Osteoblast (primary cell): ENCODE results near the gene VAMP7. TPM values are rescaled to one million over a fixed set of nuclear protein-coding genes. Genes with fewer than 3 reads are reported as not detected.
"Not testable (repeated sequence)": the region's sequence is repeated elsewhere in the genome, so short reads cannot be mapped to it uniquely, and the experiment has no call there.

Source experiments
- DNase-seq: peaks from one replicate; pipeline ENCODE4 v3.0.0; 2011; ENCODE audit warnings: low spot score, mixed read lengths; ENCODE audit not compliant: insufficient read length; ENCODE audit errors: missing footprints
- H2AFZ ChIP-seq: 2 replicates; pipeline ENCODE4 v1.6.0; 2011; ENCODE audit warnings: mild to moderate bottlenecking, low read length
- H3K27ac ChIP-seq: 2 replicates; pipeline ENCODE4 v1.5.1; 2011; ENCODE audit warnings: mild to moderate bottlenecking, low read depth, low read length, moderate library complexity
- H3K27me3 ChIP-seq: 2 replicates; pipeline ENCODE4 v1.6.0; 2012; ENCODE audit warnings: mild to moderate bottlenecking, control low read depth, inconsistent platforms, low read length, moderate library complexity; ENCODE audit not compliant: insufficient read depth
- H3K36me3 ChIP-seq: 2 replicates; pipeline ENCODE4 v1.5.1; 2011; ENCODE audit warnings: mild to moderate bottlenecking, low read length, control low read depth, moderate library complexity; ENCODE audit not compliant: insufficient read depth
- H3K4me1 ChIP-seq: 2 replicates; pipeline ENCODE4 v1.5.1; 2011; ENCODE audit warnings: mild to moderate bottlenecking, low read length, control low read depth, moderate library complexity; ENCODE audit not compliant: insufficient read depth
- H3K4me2 ChIP-seq: 2 replicates; pipeline ENCODE4 v1.6.0; 2011; ENCODE audit warnings: mild to moderate bottlenecking, low read length; ENCODE audit not compliant: insufficient read depth
- H3K4me3 ChIP-seq: fragments of 200-600 bp; sonication (generic); 3 replicates; pipeline ENCODE4 v1.5.1; 2012; ENCODE audit warnings: mild to moderate bottlenecking, low read length, inconsistent platforms; ENCODE audit not compliant: insufficient read depth
- H3K79me2 ChIP-seq: 2 replicates; pipeline ENCODE4 v1.6.0; 2012; ENCODE audit warnings: mild to moderate bottlenecking, low read length, control low read depth, inconsistent platforms; ENCODE audit not compliant: insufficient read depth
- H3K9me3 ChIP-seq: 2 replicates; pipeline ENCODE4 v1.5.1; 2011; ENCODE audit warnings: low read depth, low read length, control low read depth
- H4K20me1 ChIP-seq: 2 replicates; pipeline ENCODE4 v1.6.0; 2012; ENCODE audit warnings: mild to moderate bottlenecking, low read length, control low read depth; ENCODE audit not compliant: insufficient read depth
- small RNA-seq: library from RNA; depleted of rRNA; stranded (forward); fragments of <200 nt; gene quantifications from one replicate; pipeline ENCODE3, GENCODE V24; 2012
- total RNA-seq: library from RNA; depleted of rRNA; stranded (reverse); fragments of >200 nt; gene quantifications from 2 replicates; pipeline ENCODE4 v1.2.3, GENCODE V29; 2012
- TF ChIP-seq, protein P1 (sequence below): IDR thresholded peaks from 2 replicates; pipeline ENCODE4 v1.5.1; 2011; ENCODE audit warnings: mild to moderate bottlenecking, low read depth, low read length, moderate library complexity; ENCODE audit errors: extremely low read depth

VAMP7 gene
- total RNA-seq, 1 donor = 49.9 TPM

DNA sequence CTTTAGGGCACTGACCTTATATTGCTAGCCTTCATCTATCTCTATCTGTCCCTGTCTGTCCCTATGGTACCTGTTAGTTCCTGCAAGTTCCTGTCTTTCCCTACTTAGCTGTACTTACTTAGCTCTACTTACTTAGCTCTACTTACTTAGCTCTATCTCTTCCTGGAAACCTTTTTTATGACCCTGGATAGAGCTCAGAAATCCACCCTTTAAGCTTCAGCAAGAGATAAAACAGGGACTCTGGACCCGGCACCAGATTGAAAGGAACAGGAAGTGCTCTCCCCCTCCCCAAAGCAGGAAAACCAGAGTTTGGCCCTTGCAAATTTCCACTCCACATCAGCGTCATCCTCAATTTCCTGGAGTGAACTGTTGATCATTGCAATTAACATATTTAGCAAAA is 104.1 kb downstream of the VAMP7 start:
- Histone ChIP-seq H3K27ac (no peak overlapping the region), H3K4me3 (no peak overlapping the region), H3K4me2 (no peak overlapping the region), H3K36me3 (no peaks in the 10 kb centered on the region), H3K9me3 (no peaks in the 10 kb centered on the region), H2AFZ (no peak overlapping the region), H3K4me1 (no peaks in the 10 kb centered on the region), H3K79me2 (no peaks in the 10 kb centered on the region), H3K27me3 (no peaks in the 10 kb centered on the region), H4K20me1 (no peaks in the 10 kb centered on the region)
- DNase-seq = no peak
- TF ChIP-seq, protein P1, sequence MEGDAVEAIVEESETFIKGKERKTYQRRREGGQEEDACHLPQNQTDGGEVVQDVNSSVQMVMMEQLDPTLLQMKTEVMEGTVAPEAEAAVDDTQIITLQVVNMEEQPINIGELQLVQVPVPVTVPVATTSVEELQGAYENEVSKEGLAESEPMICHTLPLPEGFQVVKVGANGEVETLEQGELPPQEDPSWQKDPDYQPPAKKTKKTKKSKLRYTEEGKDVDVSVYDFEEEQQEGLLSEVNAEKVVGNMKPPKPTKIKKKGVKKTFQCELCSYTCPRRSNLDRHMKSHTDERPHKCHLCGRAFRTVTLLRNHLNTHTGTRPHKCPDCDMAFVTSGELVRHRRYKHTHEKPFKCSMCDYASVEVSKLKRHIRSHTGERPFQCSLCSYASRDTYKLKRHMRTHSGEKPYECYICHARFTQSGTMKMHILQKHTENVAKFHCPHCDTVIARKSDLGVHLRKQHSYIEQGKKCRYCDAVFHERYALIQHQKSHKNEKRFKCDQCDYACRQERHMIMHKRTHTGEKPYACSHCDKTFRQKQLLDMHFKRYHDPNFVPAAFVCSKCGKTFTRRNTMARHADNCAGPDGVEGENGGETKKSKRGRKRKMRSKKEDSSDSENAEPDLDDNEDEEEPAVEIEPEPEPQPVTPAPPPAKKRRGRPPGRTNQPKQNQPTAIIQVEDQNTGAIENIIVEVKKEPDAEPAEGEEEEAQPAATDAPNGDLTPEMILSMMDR = no peak

DNA sequence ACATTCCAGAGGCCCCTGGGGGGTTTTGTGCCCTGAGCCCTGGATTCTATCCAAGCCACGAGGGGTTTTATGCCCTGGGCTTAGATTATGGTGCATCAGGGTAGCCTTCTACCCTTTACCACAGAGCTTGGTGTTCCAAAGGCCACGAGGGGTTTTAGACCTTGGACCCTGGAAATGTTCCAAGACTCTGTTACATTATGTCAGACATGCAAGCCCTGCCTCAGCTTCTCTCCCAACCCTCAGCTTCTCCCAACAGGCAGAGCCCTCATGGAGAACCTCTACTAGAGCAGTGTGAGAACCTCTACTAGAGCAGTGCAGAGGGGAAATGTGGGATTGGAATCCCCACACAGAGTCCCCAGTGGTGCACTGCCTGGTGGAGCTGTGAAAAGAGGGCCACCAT is 105.8 kb downstream of the VAMP7 start:
- not testable (repeated sequence) for H3K4me2 ChIP-seq, H3K4me3 ChIP-seq, H3K27me3 ChIP-seq, H2AFZ ChIP-seq, H3K79me2 ChIP-seq, DNase-seq, H3K9me3 ChIP-seq, H3K4me1 ChIP-seq, H4K20me1 ChIP-seq, H3K27ac ChIP-seq, H3K36me3 ChIP-seq

- Histone ChIP-seq H3K9me3 (no peaks in the 10 kb centered on the region), H3K27ac (no peak overlapping the region), H3K4me2 (no peak overlapping the region), H3K4me3 (no peak overlapping the region), H3K4me1 (no peaks in the 10 kb centered on the region), H2AFZ (no peak overlapping the region), H3K27me3 (no peaks in the 10 kb centered on the region), H4K20me1 (no peaks in the 10 kb centered on the region), H3K79me2 (no peaks in the 10 kb centered on the region), H3K36me3 (no peaks in the 10 kb centered on the region)
- no peak for DNase-seq
- TF ChIP-seq, protein P1 = no peak
Observed at GRCh38 chrX:155988859-155989258, 107.7 kb downstream of the VAMP7 start.

Small RNA genes within 50 kb of the gene (small RNA-seq; reads per million reads assigned to genes)
- gene DPH3P2 = not detected

Other genes with a start within 250 kb of the VAMP7 start
- gene IL9R, start 116.4 kb downstream of the VAMP7 start, total RNA-seq = not detected in 2 replicates